Type B pancreatic cell (in vitro differentiated cells): ENCODE data around the gene MRPL2. TPM values are rescaled to one million over a fixed set of nuclear protein-coding genes. Genes with fewer than 3 reads are reported as not detected.

Experiments
- DNase-seq: peaks from one replicate; pipeline ENCODE4 v3.0.0; 2021; ENCODE audit warnings: mixed read lengths; ENCODE audit not compliant: unreplicated experiment; ENCODE audit errors: extremely low spot score
- H3K27ac Mint-ChIP-seq: 2 replicates; pipeline ENCODE4 v1.8.0; 2021; ENCODE audit warnings: mild to moderate bottlenecking, mixed read lengths
- H3K27me3 Mint-ChIP-seq: 2 replicates; pipeline ENCODE4 v1.8.0; 2021; ENCODE audit warnings: mixed read lengths
- H3K36me3 Mint-ChIP-seq: 2 replicates; pipeline ENCODE4 v1.8.0; 2021; ENCODE audit warnings: mixed read lengths
- H3K4me1 Mint-ChIP-seq: one replicate; pipeline ENCODE4 v1.8.0; 2021; ENCODE audit warnings: mixed read lengths; ENCODE audit not compliant: unreplicated experiment
- H3K4me3 Mint-ChIP-seq: 2 replicates; pipeline ENCODE4 v1.8.0; 2021; ENCODE audit warnings: mild to moderate bottlenecking, mixed read lengths
- H3K9me3 Mint-ChIP-seq: 2 replicates; pipeline ENCODE4 v1.8.0; 2021; ENCODE audit warnings: mixed read lengths
- total RNA-seq: library from RNA; stranded (reverse); gene quantifications from 2 replicates; pipeline ENCODE4 v1.2.1, GENCODE V29; 2021; ENCODE audit warnings: low replicate concordance
- TF ChIP-seq, protein P1 (sequence below): fragments of 200-600 bp; sonication (generic); conservative IDR thresholded peaks from 2 replicates; pipeline ENCODE4 v1.5.0; 2021; ENCODE audit warnings: antibody characterized with exemption, mild to moderate bottlenecking

MRPL2 gene
- total RNA-seq, 1 donor from 2014 or later = 58.6 TPM

DNA sequence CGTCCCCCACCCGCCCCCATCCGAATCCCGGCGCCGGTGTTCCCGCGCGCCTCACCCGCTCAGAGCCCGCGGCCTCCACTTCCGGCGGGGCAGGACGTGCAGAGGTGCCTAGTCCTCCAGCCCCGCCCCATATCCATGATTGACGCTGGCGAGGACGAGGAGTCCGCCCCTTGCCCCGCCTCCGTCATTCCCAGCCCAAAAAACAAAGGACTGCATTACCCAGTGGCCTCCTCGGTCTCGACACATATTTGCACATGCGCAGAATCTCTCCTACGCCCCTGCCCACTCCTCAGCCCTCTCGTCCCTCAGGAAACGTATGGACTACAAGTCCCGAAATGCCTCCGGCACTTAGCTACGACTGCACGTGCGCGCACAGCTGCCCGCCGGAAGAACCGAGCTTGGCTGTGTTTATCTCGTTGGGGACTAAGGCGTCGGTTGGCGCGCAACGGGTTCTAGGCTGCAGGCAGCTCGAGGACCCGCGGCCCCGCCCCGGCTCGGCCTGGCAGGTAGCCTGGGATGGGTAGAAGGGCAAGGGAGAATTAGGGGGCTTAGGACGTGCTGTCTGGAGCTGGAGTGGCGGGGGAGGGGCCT, 45.3 kb downstream of the MRPL2 start, which contains the start of the genes KLHDC3 and MEA1:
Gene KLHDC3 (plus strand): TSS at position 407 of the 591 bp plus-strand sequence. CDS start 2,944 bp downstream, outside the sequence.
Gene MEA1 (minus strand): TSS at position 104 of the 591 bp plus-strand sequence. CDS start 133 bp downstream, outside the sequence.
- H3K4me1 Mint-ChIP-seq = peaks cover 26% of the 10 kb centered on the region
- H3K4me3 Mint-ChIP-seq = peak within 1 kb of the TSS; percentile 98
- H3K9me3 Mint-ChIP-seq = no peaks in the 10 kb centered on the region
- DNase-seq = peak; percentile 99
- peaks cover 8% of the 10 kb centered on the region for H3K36me3 Mint-ChIP-seq
- H3K27me3 Mint-ChIP-seq = no peaks in the 10 kb centered on the region
- peak within 1 kb of the TSS; percentile 92 for H3K27ac Mint-ChIP-seq
- TF ChIP-seq, protein P1, sequence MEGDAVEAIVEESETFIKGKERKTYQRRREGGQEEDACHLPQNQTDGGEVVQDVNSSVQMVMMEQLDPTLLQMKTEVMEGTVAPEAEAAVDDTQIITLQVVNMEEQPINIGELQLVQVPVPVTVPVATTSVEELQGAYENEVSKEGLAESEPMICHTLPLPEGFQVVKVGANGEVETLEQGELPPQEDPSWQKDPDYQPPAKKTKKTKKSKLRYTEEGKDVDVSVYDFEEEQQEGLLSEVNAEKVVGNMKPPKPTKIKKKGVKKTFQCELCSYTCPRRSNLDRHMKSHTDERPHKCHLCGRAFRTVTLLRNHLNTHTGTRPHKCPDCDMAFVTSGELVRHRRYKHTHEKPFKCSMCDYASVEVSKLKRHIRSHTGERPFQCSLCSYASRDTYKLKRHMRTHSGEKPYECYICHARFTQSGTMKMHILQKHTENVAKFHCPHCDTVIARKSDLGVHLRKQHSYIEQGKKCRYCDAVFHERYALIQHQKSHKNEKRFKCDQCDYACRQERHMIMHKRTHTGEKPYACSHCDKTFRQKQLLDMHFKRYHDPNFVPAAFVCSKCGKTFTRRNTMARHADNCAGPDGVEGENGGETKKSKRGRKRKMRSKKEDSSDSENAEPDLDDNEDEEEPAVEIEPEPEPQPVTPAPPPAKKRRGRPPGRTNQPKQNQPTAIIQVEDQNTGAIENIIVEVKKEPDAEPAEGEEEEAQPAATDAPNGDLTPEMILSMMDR = no peak

DNA sequence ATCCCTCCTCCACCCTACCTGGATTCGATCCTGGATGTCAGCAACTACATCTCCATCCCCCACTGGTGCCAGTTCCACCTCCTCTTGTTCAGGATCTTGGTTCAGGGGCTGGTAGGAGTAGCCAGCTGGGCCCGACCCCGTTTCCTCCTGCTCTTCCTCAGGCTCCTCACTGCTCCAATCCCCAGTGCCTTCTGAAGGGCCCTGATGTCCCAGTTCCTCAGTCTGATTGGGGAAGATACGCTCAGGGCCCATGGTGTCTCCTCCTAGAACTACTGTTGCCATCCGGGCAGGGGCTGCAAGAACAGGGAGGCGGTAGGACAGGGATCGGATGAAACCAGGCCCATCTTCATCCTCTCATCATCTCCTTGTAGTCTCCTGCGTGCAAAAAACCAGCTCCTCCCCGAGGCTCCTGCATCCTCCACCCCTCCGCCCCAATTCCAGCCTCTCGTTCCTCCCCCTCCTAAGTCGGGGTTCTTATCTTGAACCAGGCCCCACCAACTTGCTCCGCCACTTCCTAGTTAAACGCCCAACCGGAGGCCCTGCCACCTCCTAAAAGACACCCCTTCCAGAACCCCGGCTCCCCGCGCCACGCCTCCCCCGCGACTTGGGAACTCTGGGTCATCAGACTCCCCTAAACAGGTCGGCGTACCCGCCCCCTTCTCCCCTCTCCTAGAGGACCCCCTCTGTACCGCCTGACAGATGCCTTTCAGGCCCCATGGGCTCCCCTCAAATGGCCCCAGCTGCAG, 46.0 kb downstream of the MRPL2 start:
- H3K36me3 Mint-ChIP-seq = peaks cover 3% of the 10 kb centered on the region
- no peaks in the 10 kb centered on the region for H3K9me3 Mint-ChIP-seq
- no peak for DNase-seq
- peak overlapping the region; percentile 98 for H3K4me3 Mint-ChIP-seq
- H3K27ac Mint-ChIP-seq = peak overlapping the region; percentile 92
- no peaks in the 10 kb centered on the region for H3K27me3 Mint-ChIP-seq
- H3K4me1 Mint-ChIP-seq = peaks cover 26% of the 10 kb centered on the region
- TF ChIP-seq, protein P1 = no peak

DNA sequence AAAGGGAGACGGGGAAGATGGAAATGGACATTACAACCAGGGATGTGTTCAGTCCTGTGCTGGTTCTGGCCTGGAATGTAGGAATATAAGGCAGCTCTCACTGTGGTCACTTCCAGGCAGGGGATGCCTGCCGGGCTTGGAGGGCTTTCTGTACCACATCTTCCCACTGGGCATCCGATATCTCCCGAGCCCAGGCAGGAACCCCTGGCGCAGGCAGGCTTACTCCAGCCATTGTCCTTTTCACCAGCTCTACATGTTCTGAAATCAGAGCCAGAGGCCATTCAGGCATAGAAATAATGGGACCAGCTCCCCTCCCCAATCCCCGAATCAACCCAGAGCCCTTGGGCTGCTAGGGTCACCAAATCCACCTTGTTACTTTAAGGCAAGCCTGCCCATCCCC, 46.9 kb downstream of the MRPL2 start:
- Mint-ChIP-seq H3K36me3 (peaks cover 7% of the 10 kb centered on the region), H3K9me3 (no peaks in the 10 kb centered on the region), H3K4me1 (peaks cover 26% of the 10 kb centered on the region), H3K4me3 (peak overlapping the region; percentile 98), H3K27me3 (no peaks in the 10 kb centered on the region), H3K27ac (no peak overlapping the region)
- TF ChIP-seq, protein P1 = no peak
- DNase-seq = no peak

DNA sequence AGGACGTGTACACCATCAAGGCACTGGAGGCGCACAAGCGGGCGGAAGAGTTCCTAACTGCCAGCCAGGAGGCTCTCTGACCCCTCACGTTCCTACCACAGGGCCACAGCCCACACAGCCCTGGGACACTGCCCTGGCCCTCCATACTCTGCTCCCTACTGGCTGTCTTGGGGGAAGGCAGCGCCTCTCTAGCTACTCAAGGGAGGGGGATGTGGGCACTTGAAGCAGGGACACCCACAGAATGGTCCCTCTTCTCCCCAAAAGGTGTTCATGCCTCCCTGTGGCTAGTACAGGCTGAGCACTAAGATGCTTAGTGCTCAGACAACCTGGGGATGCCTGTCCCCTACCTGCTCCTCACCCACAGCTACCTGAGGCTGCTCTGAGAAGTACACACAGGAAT, 48.0 kb downstream of the MRPL2 start:
- Mint-ChIP-seq H3K4me1 (peaks cover 22% of the 10 kb centered on the region), H3K36me3 (peaks cover 9% of the 10 kb centered on the region), H3K4me3 (no peak overlapping the region)

DNA sequence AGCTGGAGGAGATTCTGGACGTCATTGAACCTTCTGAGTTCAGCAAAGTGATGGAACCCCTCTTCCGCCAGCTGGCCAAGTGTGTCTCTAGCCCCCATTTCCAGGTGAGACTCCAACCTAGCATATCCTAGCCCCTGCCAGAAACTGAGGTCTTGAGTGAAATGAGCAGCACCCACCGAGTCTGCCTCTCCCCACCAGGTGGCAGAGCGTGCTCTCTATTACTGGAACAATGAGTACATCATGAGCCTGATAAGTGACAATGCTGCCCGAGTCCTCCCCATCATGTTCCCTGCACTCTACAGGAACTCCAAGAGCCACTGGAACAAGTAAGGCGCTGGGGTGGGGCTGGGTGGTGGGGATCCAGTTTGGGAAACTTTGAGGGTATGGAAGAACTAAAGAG, 50.1 kb downstream of the MRPL2 start:
- Mint-ChIP-seq H3K4me3 (no peak overlapping the region), H3K27ac (no peak overlapping the region), H3K4me1 (peaks cover 12% of the 10 kb centered on the region), H3K36me3 (peaks cover 13% of the 10 kb centered on the region), H3K27me3 (no peaks in the 10 kb centered on the region), H3K9me3 (no peaks in the 10 kb centered on the region)
- no peak for DNase-seq
- TF ChIP-seq, protein P1 = peak; percentile 64

More for the DNA sequence above, 48.0 kb downstream of the MRPL2 start:
- DNase-seq = no peak
- no peak overlapping the region for H3K27ac Mint-ChIP-seq
- no peaks in the 10 kb centered on the region for H3K27me3 Mint-ChIP-seq
- no peaks in the 10 kb centered on the region for H3K9me3 Mint-ChIP-seq
- TF ChIP-seq, protein P1 = no peak
